T-helper 9 cell (primary cell): ENCODE data around the gene UNC5C.

Experiments used
- DNase-seq: peaks from one replicate; pipeline ENCODE4 v3.0.0-alpha.2; 2020

UNC5C gene

GRCh38 chr4:95457353-95457752, 91.4 kb downstream of the UNC5C start:
- no peak for DNase-seq

GRCh38 chr4:95450294-95450693, 98.5 kb downstream of the UNC5C start:
- no peak for DNase-seq

DNA sequence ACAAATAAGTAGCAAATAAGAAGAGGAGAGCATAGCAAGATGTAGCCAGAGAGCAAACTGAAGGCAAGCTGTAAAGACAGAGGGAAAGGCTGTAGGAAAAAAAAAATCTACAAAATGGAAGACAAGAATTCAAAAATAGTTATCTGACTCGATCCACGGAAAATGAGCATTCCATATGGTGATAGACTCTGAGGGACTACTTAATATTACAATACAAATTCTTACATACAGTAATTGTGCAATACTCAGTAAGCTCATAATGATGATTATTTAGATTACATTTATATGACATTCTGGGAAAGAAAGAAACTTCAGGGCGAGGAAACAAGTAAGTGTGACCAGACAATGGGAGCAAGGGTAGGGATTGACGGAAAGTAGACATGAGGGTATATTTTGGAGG, 102.6 kb downstream of the UNC5C start:
- no peak for DNase-seq

- no peak for DNase-seq
Measured at GRCh38 chr4:95445251-95445650, 103.5 kb downstream of the UNC5C start.

- DNase-seq, result no peak
Measured at GRCh38 chr4:95444812-95445211, 104.0 kb downstream of the UNC5C start.

- no peak for DNase-seq
Measured at GRCh38 chr4:95439896-95440295, 108.9 kb downstream of the UNC5C start.

- no peak for DNase-seq
Measured at GRCh38 chr4:95439071-95439470, 109.7 kb downstream of the UNC5C start.

DNA sequence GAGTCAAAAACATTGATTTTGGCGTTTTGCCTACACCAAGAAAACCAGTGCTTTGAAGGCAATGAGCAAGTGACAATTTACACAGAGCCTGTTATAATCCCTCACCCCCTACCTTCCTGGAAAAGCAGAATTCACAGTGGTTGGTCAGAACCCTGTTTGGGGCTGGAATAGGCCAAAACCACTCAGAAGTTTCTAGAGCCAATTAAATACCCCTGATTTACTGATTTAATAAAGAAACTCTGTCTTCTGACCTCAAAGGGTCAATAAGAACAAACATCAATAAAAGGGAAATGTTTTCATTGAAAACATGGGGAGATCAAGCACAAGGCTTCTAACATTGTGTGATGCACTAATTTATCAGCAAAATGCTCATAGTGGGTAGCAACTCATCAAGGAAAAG, 116.3 kb downstream of the UNC5C start:
- no peak for DNase-seq

- DNase-seq, result no peak
Measured at GRCh38 chr4:95431678-95432077, 117.1 kb downstream of the UNC5C start.

GRCh38 chr4:95429416-95429815, 119.4 kb downstream of the UNC5C start:
- no peak for DNase-seq

DNA sequence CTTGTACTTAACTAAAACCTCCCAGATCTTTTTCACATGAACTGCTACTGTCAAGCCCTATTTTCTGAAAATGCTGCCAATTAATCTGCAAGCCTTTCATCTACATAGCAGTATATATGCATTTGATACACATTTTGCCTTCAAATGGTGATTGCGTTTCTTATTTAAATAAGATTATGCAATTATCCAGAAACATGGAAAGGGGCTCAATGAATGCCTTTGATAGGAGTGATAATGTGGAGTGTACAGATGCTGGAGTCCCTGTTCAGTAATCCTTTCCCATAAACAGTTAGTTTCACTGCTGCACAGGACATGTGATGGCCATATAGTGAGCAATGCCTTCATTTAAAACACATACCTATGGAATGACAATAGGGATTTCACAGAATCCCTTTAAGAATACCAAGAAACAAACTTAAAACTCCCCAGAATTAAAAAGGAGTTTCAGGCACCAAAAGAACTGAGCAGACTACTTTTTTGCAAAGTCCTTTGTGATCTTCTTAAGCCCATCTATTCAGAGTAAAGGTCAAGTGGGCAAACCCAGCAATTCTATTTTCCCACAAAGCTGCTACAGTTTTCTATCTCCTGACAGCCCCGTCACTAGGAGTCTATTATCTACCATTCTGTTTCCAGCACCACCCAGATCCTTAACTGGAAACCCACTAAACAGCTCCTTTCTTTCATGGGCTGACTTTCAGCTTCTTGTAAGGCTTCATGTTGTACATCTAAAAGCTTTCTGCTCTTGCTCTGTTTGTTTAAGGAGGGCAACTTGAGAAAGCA, 120.3 kb downstream of the UNC5C start:
- no peak for DNase-seq

DNA sequence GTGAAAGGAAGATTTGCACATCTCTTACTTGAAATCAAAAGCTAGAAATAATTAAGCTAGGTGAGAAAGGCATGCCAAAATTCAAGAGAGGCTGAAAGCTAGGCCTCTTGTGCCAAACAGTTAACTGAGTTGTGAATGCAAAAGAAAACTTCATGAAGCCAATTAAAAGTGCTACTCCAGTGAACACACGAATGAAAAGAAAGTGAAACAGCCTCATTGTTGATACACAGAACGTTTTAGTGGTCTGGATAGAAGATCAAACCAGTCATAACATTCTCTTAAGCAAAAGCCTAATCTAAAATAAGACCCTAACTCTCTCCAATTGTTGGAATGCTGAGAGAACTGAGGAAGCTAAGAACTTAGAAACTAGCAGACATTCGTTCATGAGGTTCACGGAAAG, 122.3 kb downstream of the UNC5C start:
- DNase-seq, result no peak

GRCh38 chr4:95422436-95422835, 126.3 kb downstream of the UNC5C start:
- no peak for DNase-seq

GRCh38 chr4:95421869-95422268, 126.9 kb downstream of the UNC5C start:
- no peak for DNase-seq

GRCh38 chr4:95417531-95417930, 131.2 kb downstream of the UNC5C start:
- no peak for DNase-seq

DNA sequence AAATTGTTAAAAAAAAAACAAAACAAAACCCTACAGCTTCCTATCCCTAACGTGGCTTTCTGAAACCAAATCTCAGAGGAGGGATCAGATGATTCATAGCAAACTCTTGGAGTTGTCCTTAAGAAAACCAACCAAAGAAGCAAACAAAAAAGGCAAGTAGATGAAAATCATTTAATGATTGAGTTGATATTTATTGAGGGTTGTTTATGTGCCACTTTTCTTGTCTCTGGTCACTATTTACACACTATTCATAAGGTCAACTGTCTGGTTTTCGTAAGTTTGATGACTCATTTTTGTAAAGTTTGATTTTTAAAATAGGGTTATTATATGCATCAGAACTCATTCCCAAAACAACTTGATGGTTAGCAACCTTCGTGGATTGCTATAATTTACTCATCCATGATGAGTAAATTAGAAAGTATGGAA, 133.4 kb downstream of the UNC5C start:
- no peak for DNase-seq

DNA sequence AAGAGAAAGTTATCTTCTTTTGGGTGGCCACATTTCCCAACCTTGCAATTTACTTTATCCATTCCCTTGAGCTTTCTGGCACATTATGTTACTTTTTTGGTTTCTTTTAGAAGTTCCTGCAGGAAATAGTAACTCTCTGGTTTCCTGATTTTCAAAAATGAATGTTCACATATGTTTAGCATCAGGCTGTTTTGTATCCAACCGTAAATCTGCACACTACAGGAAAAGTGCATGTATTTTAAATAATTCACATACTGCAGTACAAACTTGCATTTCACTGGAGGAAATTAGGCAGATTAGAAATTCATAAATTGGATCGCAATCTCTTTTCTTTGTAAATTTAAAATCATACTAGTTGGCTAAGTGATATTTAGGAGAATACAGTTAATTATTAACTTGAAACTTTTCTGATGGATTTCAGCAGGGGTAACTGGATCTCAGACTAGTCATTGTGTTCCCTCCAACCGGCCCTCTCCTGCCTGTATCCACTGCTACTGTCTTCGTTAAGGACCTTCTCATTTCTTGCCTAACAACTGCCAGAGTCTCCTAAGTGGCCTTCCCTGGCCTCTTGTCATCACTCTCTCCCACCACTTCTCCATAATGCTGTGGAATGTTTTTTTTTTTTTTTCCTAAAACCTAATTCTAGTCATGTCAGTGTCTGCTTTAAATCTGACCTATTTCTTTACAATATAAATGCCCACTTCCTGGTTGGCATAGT, 137.2 kb downstream of the UNC5C start:
- no peak for DNase-seq

DNA sequence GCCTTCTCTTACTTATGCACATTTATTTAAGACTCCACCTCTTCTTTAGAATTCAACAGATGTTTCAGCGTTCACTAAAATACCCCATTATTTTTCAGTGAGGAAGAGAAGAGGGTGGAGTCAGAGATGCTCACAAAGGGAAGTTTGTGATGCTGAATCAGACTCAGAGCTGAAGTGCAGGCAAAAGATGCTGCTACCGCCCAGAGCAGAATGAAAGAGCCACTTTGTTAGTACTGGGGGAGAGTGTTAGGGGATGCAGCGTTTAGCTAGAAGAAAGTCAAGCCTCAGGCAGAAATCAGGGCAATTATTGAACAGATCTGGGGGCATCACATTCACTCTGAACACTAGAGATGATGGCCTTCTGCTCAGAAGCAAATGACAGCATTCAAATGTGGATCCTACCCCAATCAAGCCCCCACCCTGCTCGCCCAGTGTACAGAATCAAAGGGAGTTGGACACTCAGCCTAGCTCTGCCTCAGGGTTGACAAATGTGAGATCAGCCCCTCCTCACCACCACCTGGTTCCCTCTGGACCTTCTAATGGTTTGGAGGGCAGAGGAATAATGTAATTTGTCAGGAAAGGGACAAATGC, 138.3 kb downstream of the UNC5C start:
- no peak for DNase-seq

- no peak for DNase-seq
Measured at GRCh38 chr4:95409750-95410149, 139.0 kb downstream of the UNC5C start.

DNA sequence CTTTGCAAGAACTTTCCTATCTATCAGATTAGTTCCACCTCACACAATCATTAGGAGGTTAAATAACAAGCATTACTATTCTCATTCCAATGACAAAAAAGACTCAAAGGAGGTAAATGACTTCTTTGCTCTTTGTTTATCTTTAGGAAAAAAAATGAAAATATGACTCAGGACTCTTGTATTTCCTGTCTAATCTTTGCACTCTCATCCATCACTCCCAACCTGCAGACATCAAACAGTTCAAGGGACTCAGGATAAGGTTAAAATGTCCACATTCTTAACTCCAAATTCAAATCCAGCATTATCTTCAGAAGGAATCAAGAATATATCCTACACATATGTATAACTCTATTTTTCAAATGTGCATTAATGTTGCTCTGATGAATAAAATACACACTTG, 139.6 kb downstream of the UNC5C start:
- no peak for DNase-seq

DNA sequence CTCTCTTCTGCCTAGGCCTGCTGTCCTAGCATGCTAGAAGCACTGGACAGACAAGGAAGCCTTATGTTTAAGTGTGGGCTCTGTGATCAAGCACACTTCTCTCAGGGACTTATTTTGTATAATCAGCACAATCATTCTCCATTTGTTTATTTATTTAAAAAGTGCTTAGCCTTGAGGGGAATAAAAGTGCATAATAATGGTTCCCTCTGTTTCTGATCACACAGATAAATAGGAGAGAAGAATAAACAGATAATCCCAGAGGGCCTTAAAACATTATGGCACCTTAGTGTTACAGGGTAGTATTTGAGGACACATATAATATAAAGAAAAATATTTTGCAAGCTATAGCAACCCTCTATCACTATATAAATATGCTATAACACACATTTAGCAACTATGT, 146.5 kb downstream of the UNC5C start:
- no peak for DNase-seq

DNA sequence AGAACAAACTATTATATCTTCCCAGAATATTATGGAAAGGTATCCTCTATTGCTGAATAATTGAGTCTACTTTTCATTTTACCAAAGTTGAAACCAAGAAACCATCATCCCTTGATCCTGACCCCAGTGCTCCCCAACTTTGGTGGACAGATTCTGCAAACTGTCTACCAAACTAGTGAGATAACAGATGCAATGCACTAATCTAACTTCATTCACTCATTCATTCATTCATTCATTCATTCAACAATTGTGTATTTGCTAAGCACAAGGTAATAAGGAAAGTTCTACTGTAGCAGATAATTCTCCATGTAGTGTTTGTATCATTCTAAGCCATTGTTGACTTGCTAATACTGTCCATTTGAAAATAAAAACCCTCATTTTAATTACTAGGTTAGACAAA, 150.6 kb downstream of the UNC5C start:
- DNase-seq, result no peak

DNA sequence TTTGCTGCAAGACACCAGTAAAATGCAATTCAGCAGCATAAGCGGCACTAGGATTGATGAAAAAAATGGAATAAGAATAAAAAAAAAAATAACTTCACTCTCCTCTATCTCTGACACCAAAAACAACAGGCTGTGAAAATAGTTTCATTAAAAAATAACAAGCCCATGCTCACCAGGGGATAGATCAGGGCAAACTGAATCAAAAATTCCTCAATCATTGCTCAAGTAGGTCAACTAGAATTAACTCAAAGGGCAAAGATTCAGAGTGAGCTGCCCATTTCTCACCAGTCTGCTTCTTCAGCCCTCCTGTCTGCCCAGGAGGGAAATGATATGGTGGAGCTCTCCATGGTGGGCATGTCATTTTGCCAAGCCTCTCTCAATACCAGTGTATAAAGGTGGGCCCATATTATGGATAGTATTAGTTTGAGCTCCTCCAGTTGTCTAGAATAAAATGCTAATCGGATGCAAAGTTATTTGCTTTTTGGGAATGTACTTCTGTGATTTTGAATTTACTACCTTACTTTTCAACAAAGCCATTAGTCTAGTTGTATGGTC, 153.9 kb downstream of the UNC5C start:
- no peak for DNase-seq

GRCh38 chr4:95393821-95394220, 155.0 kb downstream of the UNC5C start:
- DNase-seq, result no peak
